ENCODE data around the gene NACC2. TPM values are rescaled to one million over a fixed set of nuclear protein-coding genes. Genes with fewer than 3 reads are reported as not detected.
A peak's percentile ranks its signal among the peaks of the same experiment; 100 is the strongest.

NACC2 gene
- total and polyA plus RNA-seq, 8 donors = 4.1 to 69.2 (median 10.0) TPM

DNA sequence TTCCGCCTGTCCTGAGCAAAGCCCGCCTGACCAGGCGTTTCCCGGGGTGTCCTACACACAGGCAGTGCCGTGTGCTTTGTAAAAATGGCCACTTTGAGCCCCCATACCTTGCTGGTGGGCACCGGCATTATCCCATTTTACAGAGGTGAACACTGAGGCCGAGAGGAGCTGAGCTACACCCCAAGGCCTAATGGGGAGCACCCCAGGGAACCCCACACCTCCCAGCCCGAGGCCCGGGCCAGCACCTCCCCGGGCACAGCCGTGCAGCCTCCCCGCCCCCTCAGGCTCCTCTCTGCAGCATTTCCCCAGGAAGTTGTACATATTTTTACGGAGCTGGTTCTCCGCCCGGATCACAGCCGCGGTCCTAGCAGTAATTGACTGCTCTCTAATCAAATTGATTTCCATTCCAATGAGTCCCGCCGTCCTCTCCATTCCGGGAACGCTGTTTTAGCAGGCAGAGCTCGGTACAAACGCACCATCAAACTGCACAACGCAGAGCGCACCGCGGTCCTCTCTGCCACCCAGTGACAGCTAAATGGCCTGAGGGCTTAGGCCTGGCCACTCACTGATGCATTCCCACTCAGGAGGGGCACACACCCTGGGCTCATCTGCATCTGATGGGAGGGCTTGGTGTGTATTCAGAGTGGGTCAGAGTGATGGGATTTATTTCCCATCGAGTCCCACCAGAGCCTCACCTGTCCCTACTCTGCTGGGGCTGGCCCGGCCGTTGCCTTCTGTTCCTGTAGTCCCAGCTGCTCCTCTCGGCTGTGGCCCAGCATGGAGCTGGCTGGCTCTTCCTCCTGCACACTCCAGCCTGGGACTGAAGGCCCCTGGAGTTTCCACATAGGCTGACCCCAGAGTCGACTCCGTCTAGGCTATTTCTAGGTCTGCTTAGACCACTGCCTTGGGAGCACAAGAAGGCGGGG is 97.7 kb downstream of the NACC2 start:
- intact Hi-C loops (cut with DNase I; ENCODE audit: low total_unique reads) = no loop called here
- no peak for DNase-seq
- 77 to 83% (median 80%) methylated on average over 31 to 34 of the region's 34 CpGs for WGBS, 5 donors

DNA sequence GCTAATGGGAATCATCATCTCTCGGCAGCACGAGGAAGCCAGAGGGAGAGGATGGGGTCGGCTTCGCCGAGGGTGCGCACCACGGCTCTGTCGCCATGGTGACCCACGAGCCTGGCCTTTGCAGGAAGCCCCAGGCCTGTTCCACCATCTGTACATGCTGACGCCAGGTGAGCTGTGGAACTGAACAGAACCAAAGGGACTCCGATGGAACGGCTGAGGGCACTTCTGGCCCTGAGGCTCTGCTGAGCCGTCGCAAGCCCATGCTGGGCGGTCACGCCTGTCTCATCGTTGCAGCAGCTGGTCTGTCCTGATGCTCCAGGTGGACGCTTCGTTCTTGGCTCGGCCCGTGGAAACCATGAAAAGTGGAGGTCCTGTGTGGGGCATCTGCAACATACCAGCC is 99.3 kb downstream of the NACC2 start:
- H3K4me3 ChIP-seq = no peak overlapping the region
- no peaks in the 10 kb centered on the region for H3K27me3 ChIP-seq
- TF ChIP-seq POLR2AphosphoS5 (IDR thresholded peaks at IDR 0.05) = no peak
- no peak for TF ChIP-seq EP300 (IDR thresholded peaks at IDR 0.05)
- TF ChIP-seq, protein P1, sequence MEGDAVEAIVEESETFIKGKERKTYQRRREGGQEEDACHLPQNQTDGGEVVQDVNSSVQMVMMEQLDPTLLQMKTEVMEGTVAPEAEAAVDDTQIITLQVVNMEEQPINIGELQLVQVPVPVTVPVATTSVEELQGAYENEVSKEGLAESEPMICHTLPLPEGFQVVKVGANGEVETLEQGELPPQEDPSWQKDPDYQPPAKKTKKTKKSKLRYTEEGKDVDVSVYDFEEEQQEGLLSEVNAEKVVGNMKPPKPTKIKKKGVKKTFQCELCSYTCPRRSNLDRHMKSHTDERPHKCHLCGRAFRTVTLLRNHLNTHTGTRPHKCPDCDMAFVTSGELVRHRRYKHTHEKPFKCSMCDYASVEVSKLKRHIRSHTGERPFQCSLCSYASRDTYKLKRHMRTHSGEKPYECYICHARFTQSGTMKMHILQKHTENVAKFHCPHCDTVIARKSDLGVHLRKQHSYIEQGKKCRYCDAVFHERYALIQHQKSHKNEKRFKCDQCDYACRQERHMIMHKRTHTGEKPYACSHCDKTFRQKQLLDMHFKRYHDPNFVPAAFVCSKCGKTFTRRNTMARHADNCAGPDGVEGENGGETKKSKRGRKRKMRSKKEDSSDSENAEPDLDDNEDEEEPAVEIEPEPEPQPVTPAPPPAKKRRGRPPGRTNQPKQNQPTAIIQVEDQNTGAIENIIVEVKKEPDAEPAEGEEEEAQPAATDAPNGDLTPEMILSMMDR (IDR thresholded peaks at IDR 0.05) = no peak
- no peak for TF ChIP-seq POLR2A (IDR thresholded peaks at IDR 0.05)
- no peaks in the 10 kb centered on the region for H3K36me3 ChIP-seq
- H3K4me1 ChIP-seq = peaks cover 23 to 45% (median 34%) of the 10 kb centered on the region in 4 donors
- no peak for DNase-seq
- no peak overlapping the region for H3K27ac ChIP-seq
- no peaks in the 10 kb centered on the region for H3K9me3 ChIP-seq
- 96 to 99% (median 97%) methylated on average over 18 to 21 of the region's 21 CpGs for WGBS, 5 donors
- intact Hi-C loops (cut with DNase I; ENCODE audit: low total_unique reads) = no loop called here

More for the DNA sequence above, 97.7 kb downstream of the NACC2 start:
- H3K27me3 ChIP-seq = no peaks in the 10 kb centered on the region
- H3K4me3 ChIP-seq = no peak overlapping the region
- peaks cover 11 to 29% (median 19%) of the 10 kb centered on the region in 4 donors for H3K4me1 ChIP-seq
- H3K36me3 ChIP-seq = no peaks in the 10 kb centered on the region
- no peaks in the 10 kb centered on the region for H3K9me3 ChIP-seq
- no peak overlapping the region for H3K27ac ChIP-seq
- TF ChIP-seq EP300 (IDR thresholded peaks at IDR 0.05) (no peak), POLR2AphosphoS5 (IDR thresholded peaks at IDR 0.05) (no peak), POLR2A (IDR thresholded peaks at IDR 0.05) (no peak)
- TF ChIP-seq, protein P1 (IDR thresholded peaks at IDR 0.05) = no peak

DNA sequence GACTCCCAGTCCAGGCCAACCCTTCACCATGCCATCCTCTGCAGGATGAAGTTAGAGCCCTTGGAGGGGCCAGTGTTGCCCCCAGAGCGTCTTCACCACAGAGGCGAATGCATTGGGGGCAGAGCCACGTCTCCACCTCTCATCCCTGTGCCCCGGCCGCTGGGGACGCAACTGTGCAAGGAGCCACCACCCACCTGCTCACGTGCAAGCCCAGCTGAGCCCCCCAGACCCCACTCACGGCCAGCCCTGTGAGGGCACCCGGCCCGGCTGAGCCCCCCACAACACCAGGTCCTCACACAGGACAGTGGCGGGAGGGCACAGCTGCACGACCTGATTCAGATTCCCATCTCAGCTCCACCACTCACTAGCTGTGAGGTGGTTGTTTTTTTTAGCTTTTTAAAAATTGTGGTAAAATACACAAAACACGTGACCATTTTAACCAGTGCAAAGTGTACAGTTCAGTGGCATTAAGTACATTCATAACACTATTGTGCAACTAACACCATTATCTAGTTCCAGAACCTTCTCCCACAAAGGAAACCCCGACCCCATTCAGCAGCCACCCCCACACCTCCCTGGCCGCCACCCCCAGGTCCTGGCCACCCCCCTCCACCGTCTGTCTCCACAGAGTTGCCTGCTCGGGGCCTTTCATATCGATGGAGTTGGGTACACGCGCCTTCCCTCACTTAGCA is 100.4 kb downstream of the NACC2 start:
- WGBS, 5 donors = 72 to 82% (median 79%) methylated on average over 16 to 20 of the region's 20 CpGs
- Histone ChIP-seq H3K4me1 (peaks cover 33 to 56% (median 45%) of the 10 kb centered on the region in 4 donors), H3K27me3 (peaks cover 0 to 9% (median 5%) of the 10 kb centered on the region in 3 donors), H3K36me3 (no peaks in the 10 kb centered on the region), H3K27ac (peak overlapping the region in 3 of 5 donors; percentile 85 to 90 (median 89)), H3K4me3 (no peak overlapping the region), H3K9me3 (no peaks in the 10 kb centered on the region)
- intact Hi-C loops (cut with DNase I; ENCODE audit: low total_unique reads) = no loop called here
- DNase-seq = no peak
- TF ChIP-seq, protein P1 (IDR thresholded peaks at IDR 0.05) = no peak
- TF ChIP-seq POLR2A (IDR thresholded peaks at IDR 0.05) (no peak), POLR2AphosphoS5 (IDR thresholded peaks at IDR 0.05) (no peak), EP300 (IDR thresholded peaks at IDR 0.05) (no peak)

DNA sequence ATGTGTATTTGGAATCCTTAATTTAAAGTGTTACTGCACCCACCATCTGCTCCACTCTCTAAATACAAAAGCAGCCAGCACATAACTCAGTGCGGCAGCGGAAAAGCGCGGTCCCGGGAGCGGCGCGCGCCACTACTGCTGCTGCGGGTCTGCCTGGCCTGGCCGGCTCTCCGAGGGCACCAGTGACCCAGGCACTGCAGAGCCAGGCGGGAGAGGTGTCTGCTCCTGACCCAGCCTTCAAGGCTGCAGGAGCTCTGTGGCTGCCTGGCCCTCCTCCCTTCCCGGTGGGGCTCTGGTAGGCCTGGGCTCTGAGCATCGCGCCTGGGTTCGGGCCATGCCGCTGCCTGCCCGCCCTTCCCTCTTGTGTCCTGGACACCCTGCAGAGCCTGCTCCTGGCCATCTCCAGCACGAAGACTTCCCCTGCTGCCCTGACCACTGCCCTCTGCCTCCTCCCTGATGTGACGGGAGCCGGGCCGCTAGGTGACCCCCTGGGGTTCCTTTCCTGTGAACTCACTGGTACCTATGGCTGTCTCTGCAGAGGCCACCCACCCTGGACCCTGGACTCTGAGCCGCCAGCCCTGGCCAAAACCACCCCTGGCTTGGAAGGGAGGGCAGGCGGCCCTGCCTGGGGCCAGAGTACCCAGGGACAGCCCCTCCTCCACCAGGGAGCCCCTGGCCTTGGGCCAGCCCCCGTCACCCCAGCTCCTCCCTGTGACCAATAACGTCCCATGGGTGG is 101.2 kb downstream of the NACC2 start:
- DNase-seq = no peak
- peak overlapping the region in 4 of 5 donors; percentile 85 to 90 (median 88) for H3K27ac ChIP-seq
- TF ChIP-seq POLR2AphosphoS5 (IDR thresholded peaks at IDR 0.05) (no peak), POLR2A (IDR thresholded peaks at IDR 0.05) (no peak), EP300 (IDR thresholded peaks at IDR 0.05) (no peak)
- TF ChIP-seq, protein P1 (IDR thresholded peaks at IDR 0.05) = no peak
- no peaks in the 10 kb centered on the region for H3K36me3 ChIP-seq
- H3K27me3 ChIP-seq = peaks cover 0 to 16% (median 5%) of the 10 kb centered on the region in 3 donors
- H3K4me3 ChIP-seq = no peak overlapping the region
- WGBS, 5 donors = 81 to 90% (median 85%) methylated on average over 21 to 27 of the region's 27 CpGs
- H3K4me1 ChIP-seq = peaks cover 39 to 61% (median 47%) of the 10 kb centered on the region in 4 donors
- no peaks in the 10 kb centered on the region for H3K9me3 ChIP-seq
- intact Hi-C loops (cut with DNase I; ENCODE audit: low total_unique reads) = no loop called here
